ENCODE results near the gene PLEKHG5. TPM values are rescaled to one million over a fixed set of nuclear protein-coding genes. Genes with fewer than 3 reads are reported as not detected.

PLEKHG5 gene
- polyA plus RNA-seq, 1 experiment, result 4.3 TPM

DNA sequence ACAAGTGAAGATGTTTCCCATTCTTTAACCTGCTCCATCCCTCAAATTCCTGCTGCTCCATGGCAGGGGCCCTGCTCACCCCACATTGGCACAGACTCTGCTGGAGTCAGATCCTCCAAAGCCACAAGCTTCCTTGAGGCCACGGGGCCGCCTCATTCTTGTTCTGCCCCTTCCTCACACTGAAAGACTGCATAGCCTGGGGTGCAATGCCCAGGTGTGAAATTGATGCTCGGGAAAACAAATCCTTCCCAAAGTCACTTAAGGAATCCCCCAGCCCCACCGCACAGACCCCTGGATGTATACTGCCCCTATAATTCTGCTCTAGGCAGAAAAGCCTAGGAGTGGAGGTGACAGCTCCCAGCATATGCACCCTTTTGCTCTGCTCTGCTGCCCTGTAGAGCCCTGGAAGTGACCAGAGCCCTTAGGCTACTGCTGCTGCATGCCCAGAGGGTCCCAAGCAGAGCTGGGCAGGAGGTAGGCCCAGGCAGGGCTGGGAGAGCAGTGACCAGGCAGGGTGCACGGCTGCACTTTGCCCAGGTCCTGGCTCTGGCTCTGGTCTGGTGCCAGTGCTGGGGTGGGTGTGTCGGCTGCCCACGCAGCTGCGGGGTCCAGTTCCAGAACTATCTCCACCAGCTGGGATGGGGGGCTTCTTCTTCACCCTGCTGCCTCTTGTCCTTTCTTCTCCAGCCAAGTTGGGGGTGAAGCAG lies 73.4 kb downstream of the PLEKHG5 start:
- ChIA-PET POLR2A (no interaction called here), CTCF (interaction anchor here (1.4 to 4.3 kb wide), 3 partner anchors 13 to 172 kb away, joined by 3 to 24 read pairs (median 4); no protein-coding TSS in a partner anchor)
- no peak for DNase-seq (ENCODE audit: low read depth)
- no peak overlapping the region for H3K4me3 ChIP-seq (ENCODE audit: low read depth, low read length)
- peaks cover 47% of the 10 kb centered on the region for H3K27me3 ChIP-seq (ENCODE audit: control insufficient read depth, insufficient read depth, low read length)
- TF ChIP-seq, protein P1, sequence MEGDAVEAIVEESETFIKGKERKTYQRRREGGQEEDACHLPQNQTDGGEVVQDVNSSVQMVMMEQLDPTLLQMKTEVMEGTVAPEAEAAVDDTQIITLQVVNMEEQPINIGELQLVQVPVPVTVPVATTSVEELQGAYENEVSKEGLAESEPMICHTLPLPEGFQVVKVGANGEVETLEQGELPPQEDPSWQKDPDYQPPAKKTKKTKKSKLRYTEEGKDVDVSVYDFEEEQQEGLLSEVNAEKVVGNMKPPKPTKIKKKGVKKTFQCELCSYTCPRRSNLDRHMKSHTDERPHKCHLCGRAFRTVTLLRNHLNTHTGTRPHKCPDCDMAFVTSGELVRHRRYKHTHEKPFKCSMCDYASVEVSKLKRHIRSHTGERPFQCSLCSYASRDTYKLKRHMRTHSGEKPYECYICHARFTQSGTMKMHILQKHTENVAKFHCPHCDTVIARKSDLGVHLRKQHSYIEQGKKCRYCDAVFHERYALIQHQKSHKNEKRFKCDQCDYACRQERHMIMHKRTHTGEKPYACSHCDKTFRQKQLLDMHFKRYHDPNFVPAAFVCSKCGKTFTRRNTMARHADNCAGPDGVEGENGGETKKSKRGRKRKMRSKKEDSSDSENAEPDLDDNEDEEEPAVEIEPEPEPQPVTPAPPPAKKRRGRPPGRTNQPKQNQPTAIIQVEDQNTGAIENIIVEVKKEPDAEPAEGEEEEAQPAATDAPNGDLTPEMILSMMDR (IDR thresholded peaks at IDR 0.05; ENCODE audit: insufficient read depth, low read depth, low read length), result no peak
- H3K36me3 ChIP-seq (ENCODE audit: control insufficient read depth, insufficient read depth, low read length), result no peaks in the 10 kb centered on the region

Small RNA genes within 50 kb of the gene (small RNA-seq; reads per million reads assigned to genes)
- gene MIR4252 (ENCODE audit: insufficient read length, low read depth, low replicate concordance), result not detected
- gene RNU6-731P (ENCODE audit: insufficient read length, low read depth, low replicate concordance), result not detected

Other genes starting within 250 kb of the PLEKHG5 start
- gene HES3, start 247.5 kb downstream of the PLEKHG5 start, polyA plus RNA-seq (2011; rRNA removed), result not detected in 2 replicates
- 6.3 and 9.0 TPM in 2 replicates for gene GPR153, start 230.6 kb downstream of the PLEKHG5 start, polyA plus RNA-seq (2011; rRNA removed)
- 68.1 and 157 TPM in 2 replicates for gene ACOT7, start 97.9 kb downstream of the PLEKHG5 start, polyA plus RNA-seq (2011; rRNA removed)
- gene HES2, start 71.7 kb downstream of the PLEKHG5 start, polyA plus RNA-seq (2011; rRNA removed), result not detected in 2 replicates
- gene ESPN, start 66.9 kb downstream of the PLEKHG5 start, polyA plus RNA-seq (2011; rRNA removed), result not detected in 2 replicates
- 2.3 and 3.3 TPM in 2 replicates for gene TNFRSF25, start 25.5 kb downstream of the PLEKHG5 start, polyA plus RNA-seq (2011; rRNA removed)
- 9.5 and 15.1 TPM in 2 replicates for gene NOL9, start 62.8 kb upstream of the PLEKHG5 start, polyA plus RNA-seq (2011; rRNA removed)
- gene TAS1R1, start 63.6 kb upstream of the PLEKHG5 start, polyA plus RNA-seq (2011; rRNA removed), result 0.16 and 0.25 TPM in 2 replicates
- 7.8 and 14.0 TPM in 2 replicates for gene ZBTB48, start 88.3 kb upstream of the PLEKHG5 start, polyA plus RNA-seq (2011; rRNA removed)
- 8.5 and 19.2 TPM in 2 replicates for gene KLHL21, start 111.2 kb upstream of the PLEKHG5 start, polyA plus RNA-seq (2011; rRNA removed)
- 7.9 and 9.4 TPM in 2 replicates for gene PHF13, start 122.1 kb upstream of the PLEKHG5 start, polyA plus RNA-seq (2011; rRNA removed)
- 8.6 and 12.5 TPM in 2 replicates for gene THAP3, start 133.2 kb upstream of the PLEKHG5 start, polyA plus RNA-seq (2011; rRNA removed)
- gene DNAJC11, start 210.1 kb upstream of the PLEKHG5 start, polyA plus RNA-seq (2011; rRNA removed), result 29.8 and 36.0 TPM in 2 replicates